Measurements from ENCODE around the gene DOCK6.

DOCK6 gene

GRCh38 chr19:11243798-11244169 lies 18.5 kb downstream of the DOCK6 start:
- DNase-seq, result no peak

DNA sequence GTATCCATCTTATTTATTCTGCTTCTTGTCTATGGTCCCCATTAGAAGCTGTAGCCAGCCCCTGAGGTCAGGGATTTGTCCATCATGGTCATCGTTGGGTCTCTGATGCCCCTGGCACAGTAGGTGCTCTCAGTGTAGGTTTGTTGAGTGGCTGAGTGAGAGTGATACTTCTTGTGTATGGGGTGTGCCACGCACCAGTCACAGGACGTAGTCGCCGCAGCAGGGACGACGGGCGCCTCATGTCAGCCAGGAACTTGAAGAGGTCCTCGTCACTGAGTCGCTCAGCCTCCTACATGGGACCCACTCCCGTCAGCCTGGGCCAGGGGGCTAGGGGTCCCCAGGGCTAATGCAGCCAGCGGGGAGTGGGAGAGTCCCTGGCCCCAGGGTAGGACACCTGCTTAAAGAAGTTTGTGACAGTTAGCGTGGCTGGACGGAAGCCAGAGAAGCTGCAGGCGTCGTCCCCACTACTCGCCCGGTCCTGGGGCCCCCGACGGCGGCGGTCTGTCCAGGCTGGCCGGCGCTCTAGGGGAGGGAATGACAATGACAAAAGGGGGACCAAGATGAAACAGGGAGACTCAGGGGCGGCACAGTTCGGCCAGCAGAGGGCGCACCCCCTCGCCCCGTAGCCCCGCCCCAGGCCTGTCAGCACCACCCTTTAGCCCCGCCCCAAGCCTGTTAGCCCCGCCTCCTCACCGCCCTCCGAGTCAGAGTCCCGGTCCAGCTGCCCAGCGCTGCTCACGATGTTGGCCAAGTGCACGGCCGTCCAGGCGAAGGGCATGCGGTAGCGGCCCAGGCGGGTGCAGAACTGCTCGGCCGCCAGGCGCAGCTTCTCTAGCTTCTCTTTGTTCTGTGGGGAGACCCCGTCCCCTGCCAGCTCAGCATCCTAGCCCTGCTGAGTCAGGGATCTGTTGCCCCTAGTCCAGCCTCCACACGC lies 19.2 kb downstream of the DOCK6 start:
- DNase-seq, result no peak

- no peak for DNase-seq
These were observed 20.3 kb downstream of the DOCK6 start for GRCh38 chr19:11242025-11242424.

GRCh38 chr19:11240008-11240444 lies 22.3 kb downstream of the DOCK6 start:
- no peak for DNase-seq

DNA sequence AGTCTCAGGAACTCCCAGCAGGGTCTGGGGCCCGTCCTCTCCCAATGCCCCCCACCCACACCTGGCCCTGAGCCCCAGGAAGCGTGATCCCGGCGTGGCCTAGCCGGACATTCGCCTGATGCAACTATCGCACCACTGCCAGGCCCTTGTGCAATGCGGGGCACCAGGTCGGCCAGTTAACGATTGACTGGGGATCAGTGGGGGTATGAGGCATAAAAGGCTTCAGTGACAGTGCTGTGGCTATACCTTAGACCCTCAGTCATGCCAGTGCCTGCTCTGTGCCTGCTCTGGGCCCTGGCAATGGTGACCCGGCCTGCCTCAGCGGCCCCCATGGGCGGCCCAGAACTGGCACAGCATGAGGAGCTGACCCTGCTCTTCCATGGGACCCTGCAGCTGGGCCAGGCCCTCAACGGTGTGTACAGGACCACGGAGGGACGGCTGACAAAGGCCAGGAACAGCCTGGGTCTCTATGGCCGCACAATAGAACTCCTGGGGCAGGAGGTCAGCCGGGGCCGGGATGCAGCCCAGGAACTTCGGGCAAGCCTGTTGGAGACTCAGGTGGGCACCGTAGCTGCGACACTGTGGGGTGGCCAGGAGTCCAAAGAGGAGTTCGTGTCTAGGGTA lies 22.8 kb downstream of the DOCK6 start, which contains the start of gene ANGPTL8:
Gene ANGPTL8 (plus strand): TSS at position 243 of the 624 bp plus-strand sequence. CDS start 19 bp downstream, at position 262.
- no peak for DNase-seq

GRCh38 chr19:11238781-11239376 lies 23.4 kb downstream of the DOCK6 start:
- DNase-seq, result no peak

- no peak for DNase-seq
These were observed 24.3 kb downstream of the DOCK6 start for GRCh38 chr19:11238041-11238440.

- no peak for DNase-seq
These were observed 25.0 kb downstream of the DOCK6 start for GRCh38 chr19:11237321-11237720.

DNA sequence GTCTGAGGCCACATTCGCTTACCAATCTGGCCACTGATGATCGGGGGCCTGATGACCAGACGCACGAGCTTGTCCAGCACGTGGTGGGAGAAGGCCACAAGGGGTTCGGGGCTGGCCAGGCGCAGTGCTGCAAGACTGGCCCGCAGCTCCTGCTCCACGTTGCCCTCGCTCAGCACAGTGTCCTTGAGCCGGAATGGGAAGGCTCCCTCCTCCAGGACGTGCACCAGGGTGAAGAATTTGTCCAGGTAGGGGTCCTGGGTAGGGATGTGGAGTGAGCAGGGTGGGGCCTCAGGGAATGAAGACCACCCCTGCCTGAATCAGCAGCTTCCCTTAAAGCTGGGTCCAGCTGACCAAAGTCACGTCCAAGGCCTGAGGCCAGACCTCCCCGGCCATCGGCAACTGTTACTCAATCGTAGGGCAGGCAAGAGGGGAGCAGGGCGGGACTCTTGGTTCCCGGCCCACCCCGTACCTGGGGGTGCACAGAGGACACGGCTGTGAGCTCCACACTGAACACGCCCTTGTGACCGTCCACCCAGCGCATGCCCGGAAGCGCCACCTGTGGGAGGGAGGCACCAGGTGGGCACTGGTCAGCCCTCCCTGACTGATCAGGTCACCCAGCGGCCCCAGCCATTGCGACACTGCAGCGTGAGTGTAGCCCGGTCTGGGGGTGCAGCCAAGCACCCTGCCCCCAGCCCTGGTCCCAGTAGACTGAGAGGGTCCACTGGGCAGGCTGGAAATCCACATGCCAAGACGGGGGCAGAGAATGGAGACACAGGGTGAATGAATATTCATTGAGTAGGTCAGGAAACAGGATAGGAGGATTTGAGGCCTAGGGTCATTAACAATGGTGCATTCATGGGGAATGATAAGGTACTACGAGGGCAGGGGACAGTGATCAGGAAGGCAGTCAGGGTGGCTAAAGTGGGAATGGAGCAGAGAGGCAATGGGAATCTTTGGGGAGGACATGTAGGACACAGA lies 25.7 kb downstream of the DOCK6 start:
- no peak for DNase-seq

DNA sequence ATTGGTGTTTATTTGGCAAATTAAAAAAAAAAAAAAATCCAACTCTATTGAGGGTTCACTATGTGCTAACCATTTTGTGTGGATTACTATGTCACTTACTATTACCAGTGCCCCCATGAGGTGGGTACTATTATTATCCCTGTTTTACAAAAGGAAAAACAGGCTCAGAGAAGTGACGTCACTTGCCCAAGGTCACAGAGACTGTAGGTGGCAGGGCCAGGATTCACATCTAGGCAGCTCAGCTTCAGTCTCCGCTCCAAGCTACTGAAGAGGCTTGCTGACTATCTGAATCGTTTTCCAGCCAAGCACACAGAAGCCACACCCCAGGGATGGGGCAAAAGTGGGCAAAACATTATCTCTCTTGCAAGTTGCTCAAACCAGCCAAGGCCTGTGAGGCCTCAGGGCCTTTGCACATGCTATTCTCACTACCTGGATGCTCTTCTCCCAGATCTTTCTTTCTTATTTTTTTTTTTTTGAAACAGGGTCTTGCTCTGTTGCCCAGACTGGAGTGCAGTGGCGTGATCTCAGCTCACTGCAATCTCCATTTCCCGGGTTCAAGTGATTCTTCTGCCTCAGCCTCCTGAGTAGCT lies 27.7 kb downstream of the DOCK6 start:
- DNase-seq, result no peak

DNA sequence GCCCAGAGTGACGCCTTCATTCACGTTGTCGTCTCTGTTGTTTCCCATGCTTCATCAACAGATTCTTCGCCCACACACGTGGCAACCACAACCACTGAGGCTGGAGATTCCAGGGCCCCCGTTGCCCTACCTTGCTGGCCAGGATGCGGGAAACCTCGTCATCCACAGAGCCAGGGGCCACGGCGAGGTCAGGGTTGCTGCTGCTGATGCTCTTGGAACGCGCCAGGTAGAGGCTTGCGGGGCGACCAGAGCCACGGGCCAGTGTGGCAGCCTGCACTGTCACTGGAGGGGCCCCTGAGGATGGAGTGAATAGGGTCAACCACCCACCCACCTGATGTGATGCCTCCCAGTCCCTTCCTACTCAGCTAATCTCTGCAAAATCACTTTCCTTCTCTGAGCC lies 29.3 kb downstream of the DOCK6 start:
- DNase-seq, result no peak

- DNase-seq, result no peak
These were observed 29.8 kb downstream of the DOCK6 start for GRCh38 chr19:11232555-11232954.

DNA sequence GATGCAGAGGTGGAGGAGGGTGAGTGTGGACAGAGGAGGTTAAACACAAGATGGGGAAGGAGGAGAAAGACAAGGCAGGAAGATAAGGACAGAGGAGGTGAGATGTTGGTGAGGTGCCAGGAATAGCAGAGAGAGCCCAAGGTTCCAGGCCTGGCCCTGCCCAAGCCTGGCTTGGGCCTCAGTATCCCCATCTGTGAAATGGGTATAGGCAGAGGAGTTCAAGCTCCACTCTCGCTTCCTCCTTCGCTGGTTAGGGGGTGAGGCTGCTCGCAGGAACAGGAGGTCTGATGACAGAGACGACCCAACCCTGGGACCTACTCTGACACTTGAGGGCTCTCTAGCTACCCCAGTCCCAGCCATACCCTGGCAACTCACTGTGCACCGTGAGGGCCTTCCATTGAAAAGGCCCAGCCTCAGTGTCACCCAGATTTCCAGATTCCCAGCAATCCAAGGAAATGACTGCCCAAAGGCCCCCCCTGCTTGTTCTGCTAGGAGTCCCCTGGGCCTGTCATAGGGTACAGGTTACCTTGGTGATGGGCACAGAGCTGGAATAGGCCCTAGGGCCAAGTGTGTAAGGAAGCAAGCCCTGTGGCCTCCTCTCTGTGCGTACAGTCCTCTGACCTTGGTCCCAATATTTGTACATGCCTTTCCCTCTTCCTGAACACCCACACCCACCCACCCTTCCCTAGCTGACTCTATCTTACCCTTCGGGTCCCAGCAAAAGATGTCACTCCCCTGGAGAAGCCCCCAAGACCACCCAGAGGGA lies 31.5 kb downstream of the DOCK6 start:
- no peak for DNase-seq

GRCh38 chr19:11227195-11227886 lies 35.0 kb downstream of the DOCK6 start:
- no peak for DNase-seq

DNA sequence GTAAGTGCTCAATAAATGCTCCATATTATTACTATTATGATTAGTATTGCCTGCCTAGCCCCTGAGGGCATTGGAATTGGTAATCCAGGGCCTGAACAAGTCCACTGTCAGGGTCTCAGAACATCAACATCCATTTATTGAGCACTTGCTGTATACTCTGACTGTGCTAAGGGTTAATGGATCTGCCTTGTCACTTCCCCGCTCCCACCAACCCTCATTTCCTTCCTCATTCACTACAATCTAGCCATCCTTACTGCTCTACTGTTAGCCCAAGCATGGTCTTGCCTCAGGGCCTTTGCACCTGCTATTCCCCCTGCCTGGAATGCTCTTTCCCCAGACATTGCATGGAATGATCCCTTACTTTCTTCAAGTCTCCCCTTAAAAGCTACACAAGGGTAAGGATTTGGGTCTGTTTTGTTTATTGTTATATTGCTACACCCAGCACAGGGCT lies 35.6 kb downstream of the DOCK6 start:
- DNase-seq, result no peak

- DNase-seq, result no peak
These were observed 36.5 kb downstream of the DOCK6 start for GRCh38 chr19:11225815-11226214.

GRCh38 chr19:11225172-11225571 lies 37.2 kb downstream of the DOCK6 start:
- DNase-seq, result no peak

DNA sequence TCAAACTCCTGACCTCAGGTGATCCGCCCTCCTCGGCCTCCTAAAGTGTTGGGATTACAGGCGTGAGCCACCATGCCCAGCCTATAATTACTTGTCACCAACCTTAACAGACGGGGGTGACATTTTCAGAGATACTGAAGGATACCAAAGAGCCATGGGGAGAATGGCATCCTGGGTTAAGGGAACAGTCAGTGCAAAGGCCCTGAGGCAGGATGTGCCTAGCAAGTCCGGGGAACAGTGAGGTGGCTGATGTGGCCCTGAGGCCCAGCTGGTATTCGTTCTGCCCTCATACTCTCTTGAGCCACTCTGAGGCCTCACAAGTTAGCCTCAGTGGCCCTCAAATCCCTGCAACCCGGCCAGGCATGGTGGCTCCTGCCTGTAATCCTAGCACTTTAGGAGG lies 37.9 kb downstream of the DOCK6 start:
- DNase-seq, result no peak

GRCh38 chr19:11223200-11223599 lies 39.1 kb downstream of the DOCK6 start:
- DNase-seq, result no peak

DNA sequence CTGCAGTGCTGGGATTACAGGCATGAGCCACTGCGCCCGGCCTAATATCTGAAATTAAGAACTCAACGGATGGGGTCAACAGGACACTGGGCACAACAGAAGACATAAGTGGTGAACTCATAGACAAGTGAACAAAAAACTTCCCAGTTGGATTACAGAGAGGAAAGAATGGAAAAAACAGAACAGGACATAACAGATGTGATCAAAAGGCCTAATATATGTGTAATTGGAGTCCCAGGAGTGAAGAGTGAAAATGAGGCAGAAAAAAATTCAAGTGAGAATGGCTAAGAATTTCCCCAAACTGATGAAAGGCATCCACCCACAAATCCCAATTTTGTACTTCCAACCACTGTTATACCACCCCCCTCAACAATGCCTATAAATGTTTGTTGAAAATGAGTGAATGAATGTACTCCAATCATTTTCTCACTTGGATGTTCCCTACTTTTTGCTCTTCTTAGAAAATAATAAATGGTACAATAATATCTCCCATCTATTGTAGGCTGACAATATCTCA lies 41.2 kb downstream of the DOCK6 start:
- DNase-seq, result no peak

Measured in NCI-H510A treated with DMSO at 0.1 percent for 48 hours (cell line).